ENCODE results near the gene PCDH15. TPM values are rescaled to one million over a fixed set of nuclear protein-coding genes. Genes with fewer than 3 reads are reported as not detected.

The PCDH15 gene
- total RNA-seq, 3 donors from 2014 or later: 0.38 TPM; not detected in 2

- H3K4me1 ChIP-seq (ENCODE audit: low read depth): no peaks in the 10 kb centered on the region
- no peak for ATAC-seq
- no peak overlapping the region for H3K4me3 ChIP-seq
- H3K36me3 ChIP-seq (ENCODE audit: low read depth): no peaks in the 10 kb centered on the region
- H3K9me3 ChIP-seq: no peaks in the 10 kb centered on the region
- no peak for TF ChIP-seq CTCF (IDR thresholded peaks at IDR 0.05)
- intact Hi-C loops (cut with DNase I, micrococcal nuclease): no loop called here
- DNase-seq: no peak
Observed at GRCh38 chr10:53770903-53771302, 1030.1 kb downstream of the PCDH15 start.

DNA sequence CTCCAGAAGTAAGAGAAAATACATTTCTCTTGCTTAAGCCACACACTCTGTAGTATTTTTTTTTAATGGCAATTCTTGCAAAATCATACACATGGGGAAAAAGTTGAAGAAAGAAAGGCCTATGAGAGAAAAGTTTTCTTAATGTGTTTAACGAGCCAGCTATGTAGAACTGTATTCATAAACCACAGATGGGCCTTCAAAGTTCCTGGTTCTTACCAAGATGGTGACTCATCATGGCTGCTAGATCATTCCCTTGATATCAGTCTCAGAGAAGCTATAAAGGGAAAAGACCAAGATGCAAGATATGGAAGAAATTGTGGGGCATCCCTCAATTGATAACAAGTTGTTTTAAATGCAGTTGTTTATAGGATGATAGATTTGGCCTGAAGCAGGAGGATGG, 1035.7 kb downstream of the PCDH15 start:
- no peaks in the 10 kb centered on the region for H3K9me3 ChIP-seq
- intact Hi-C loops (cut with DNase I, micrococcal nuclease): no loop called here
- no peak for TF ChIP-seq CTCF (IDR thresholded peaks at IDR 0.05)
- no peak overlapping the region for H3K4me3 ChIP-seq
- no peaks in the 10 kb centered on the region for H3K4me1 ChIP-seq (ENCODE audit: low read depth)
- ATAC-seq: no peak
- no peaks in the 10 kb centered on the region for H3K36me3 ChIP-seq (ENCODE audit: low read depth)
- DNase-seq: no peak

DNA sequence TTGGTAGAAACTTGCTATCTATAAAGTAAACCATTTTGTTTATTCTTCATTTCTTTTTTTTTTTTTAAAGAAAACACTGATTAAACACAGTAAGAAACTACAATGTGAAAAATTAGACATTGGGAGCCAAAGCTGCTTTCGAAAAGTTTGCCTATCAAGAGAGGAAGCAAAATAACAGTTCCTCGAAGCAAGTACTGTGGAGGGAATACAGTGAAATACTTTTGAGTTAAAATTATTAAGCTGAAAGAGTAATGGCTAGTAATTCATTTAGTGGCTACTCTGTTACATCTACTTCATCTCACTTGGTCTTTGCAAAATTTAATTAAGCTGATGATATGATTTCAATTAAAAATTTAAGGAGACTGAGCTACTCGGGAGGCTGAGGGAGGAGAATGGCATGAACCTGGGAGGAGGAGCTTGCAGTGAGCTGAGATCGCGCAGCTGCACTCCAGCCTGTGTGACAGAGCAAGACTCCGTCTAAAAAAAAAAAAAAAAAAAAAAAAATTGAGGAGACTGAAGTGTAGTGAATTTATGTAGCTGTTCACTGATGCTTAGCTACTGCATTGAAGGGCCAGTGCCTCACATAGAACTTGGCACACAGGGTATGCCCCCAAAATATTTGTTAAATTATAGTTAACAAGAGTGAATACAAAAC, 1046.3 kb downstream of the PCDH15 start:
- DNase-seq (no peak), ATAC-seq (no peak)
- Histone ChIP-seq H3K36me3 (ENCODE audit: low read depth) (no peaks in the 10 kb centered on the region), H3K4me1 (ENCODE audit: low read depth) (no peaks in the 10 kb centered on the region), H3K9me3 (no peaks in the 10 kb centered on the region), H3K4me3 (no peak overlapping the region)
- intact Hi-C loops (cut with DNase I, micrococcal nuclease): no loop called here
- no peak for TF ChIP-seq CTCF (IDR thresholded peaks at IDR 0.05)

Small RNA genes within 50 kb of the gene (microRNA-seq; reads per million reads assigned to microRNA genes)
- not detected for gene MIR548F1

Data from mucosa of descending colon (tissue), 3 donors.